Dedifferentiated amniotic fluid mesenchymal stem cell (primary cell): ENCODE measurements around the gene BAG2.
A peak's percentile ranks its signal among the peaks of the same experiment; 100 is the strongest.

ENCODE experiments used
- DNase-seq: peaks from one replicate; pipeline ENCODE4 v3.0.0-alpha.2; 2016; ENCODE audit errors: extremely low spot score

Gene BAG2

DNA sequence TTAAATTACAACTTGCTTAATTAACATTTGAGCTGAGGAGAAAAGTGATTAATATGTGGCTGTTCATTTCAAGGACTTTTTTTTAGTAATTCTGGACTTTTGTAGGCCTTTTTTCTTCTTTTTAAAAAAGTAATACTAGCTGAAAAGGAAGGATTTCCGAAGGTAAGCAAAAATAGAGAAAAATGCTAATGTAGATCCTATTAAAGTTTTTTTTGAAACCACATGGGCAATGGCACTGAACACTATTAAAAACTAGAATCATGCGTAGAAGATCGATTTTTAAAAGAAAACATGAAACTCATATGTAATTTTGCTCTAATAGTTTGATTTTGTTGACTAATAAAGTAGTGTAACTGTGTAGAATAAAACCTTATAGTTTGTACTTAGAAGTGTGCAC is 2.4 kb downstream of the BAG2 start:
- DNase-seq, result no peak

DNA sequence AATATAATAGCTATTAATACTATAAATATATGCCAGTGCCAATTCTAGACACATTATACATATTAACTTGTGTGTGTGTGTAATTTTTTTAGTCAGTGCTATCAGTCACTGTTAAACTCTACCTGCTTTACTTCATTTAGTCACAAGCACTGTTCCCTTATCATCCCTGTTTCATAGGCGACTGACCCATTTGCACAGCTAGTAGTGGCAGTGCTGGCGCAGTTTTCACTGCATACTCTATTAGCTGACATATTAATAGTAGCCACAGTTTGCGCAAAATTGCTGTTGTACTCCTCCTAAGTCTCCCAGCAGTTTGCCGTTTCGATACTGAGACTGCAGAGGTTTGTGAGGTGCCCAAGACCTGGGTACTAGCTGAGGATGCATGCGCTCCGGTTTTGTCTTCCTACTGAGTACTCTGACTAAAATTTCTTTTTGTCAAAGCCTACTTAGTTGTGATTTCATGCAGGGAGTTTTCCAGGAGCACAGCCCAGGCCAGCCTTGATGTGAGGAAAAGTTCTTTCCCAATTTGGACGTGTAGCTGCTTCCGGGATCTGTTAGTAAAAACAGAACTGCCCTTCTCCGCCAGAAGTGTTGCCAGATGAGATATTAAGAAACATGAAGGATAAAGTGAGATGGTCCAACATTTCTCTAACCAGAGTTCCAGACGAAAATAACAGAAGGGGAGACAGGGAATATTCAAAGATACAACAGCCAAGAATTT is 5.6 kb downstream of the BAG2 start:
- no peak for DNase-seq

DNA sequence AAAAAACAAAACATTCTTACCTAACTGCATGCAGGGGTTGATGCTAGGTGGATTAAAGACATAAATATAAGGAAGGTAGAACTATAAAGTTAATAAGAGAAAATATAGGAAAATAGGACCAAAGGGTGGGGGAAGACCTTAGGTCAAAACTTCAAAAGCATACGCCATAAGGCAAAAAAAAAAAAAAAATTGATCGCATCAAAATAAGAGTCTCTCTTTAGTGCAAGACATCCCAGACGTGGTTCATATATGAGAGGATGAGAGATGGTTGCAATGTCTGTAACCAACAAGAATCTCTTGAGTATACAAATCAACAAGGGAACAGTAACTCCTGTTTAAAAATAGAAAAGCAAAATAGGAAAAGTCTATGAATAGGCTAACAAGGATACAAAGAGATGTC is 8.5 kb downstream of the BAG2 start:
- DNase-seq, result no peak

DNA sequence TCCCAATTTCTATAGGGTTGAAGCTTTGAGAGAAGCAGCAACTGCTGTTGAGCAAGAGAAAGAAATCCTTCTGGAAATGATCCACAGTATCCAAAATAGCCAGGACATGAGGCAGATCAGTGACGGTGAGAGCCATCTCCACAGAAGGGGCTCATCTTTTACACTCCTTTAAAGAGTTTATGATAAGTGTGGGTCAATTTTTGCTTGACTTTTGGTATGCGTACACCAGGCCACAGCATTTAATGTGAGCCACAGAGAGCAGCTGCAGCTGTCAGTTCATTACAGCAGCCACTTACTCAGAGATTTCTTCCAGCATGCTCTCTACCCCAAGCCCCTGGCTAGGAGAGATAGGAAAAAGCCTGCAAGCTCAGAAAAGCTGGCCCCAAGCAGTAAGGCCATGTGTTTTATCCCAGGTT is 9.9 kb downstream of the BAG2 start:
- no peak for DNase-seq

DNA sequence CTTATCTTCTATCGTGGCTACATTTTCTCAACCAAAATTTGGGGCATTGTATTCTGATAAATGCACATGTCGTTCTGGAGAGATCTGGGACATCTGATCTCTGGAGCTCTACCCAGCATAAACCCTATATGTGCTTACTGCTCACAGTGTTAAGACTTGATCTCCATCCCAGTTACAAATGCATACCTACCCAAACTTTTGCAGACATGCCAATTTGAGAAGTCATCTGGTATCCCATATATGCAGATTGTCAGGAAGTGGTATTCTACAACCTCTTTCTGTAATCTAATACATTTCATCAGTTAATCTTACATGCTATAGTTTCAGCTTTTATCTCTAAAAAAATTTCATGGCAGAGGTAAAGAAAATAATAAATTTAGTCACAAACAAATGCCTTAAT is 11.2 kb downstream of the BAG2 start:
- no peak for DNase-seq

DNA sequence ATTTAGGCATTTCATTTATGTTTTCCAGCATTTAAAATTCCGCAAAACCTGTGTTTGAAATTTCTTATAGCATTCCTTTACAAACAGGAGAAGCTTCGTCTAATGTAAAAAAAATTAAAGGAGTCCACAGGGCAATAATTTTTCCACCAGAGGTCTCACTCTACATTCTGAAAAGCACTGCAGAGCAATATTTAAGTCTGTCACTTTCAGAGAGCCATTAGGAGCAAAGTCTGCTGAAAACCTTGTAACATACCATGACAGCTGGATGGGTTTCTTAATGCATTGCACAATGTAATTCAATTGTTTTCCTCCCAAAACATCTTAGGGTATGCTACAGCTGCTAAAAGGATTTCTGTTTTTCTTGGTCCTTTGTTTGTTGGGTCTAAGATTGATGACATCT is 18.0 kb downstream of the BAG2 start:
- peak; percentile 73 for DNase-seq

DNA sequence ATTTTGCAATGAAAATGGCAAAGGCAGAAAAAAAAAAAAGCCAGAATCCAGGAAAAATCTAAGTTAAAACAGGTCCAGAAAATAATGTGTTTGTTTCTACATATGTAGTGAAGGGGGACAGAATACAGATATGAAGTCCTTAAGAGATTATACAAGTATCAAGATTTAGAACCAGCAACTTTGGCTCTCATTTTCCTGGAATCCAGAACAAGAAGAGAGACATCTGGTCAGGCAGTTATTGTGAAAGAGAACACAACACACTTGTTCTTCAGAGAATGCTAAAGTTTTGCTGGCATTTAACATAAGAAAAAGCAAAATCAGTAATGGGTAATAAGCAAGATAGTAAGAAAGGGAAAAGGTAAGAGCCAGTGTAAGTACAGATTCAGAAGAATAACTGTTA is 21.1 kb downstream of the BAG2 start:
- DNase-seq, result no peak

DNA sequence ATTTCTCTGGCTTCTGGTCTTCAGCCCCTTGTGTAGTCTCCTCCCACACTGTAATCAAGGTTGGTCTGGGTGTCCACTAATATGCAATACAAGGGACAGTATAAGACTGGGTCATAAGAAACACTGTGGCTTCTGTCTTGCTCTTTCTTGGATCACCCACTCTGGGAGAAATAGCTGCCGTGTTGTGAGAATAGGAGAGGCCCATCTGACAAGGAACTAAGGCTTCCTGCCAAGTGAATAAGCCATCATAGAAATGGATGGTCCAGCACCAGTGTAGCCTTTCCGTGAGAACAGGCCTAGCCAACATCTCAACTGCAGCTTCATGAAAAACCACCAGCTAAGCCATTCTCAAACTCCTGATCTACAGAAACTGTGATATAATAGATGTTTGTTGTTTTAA is 23.3 kb downstream of the BAG2 start:
- DNase-seq, result no peak

DNA sequence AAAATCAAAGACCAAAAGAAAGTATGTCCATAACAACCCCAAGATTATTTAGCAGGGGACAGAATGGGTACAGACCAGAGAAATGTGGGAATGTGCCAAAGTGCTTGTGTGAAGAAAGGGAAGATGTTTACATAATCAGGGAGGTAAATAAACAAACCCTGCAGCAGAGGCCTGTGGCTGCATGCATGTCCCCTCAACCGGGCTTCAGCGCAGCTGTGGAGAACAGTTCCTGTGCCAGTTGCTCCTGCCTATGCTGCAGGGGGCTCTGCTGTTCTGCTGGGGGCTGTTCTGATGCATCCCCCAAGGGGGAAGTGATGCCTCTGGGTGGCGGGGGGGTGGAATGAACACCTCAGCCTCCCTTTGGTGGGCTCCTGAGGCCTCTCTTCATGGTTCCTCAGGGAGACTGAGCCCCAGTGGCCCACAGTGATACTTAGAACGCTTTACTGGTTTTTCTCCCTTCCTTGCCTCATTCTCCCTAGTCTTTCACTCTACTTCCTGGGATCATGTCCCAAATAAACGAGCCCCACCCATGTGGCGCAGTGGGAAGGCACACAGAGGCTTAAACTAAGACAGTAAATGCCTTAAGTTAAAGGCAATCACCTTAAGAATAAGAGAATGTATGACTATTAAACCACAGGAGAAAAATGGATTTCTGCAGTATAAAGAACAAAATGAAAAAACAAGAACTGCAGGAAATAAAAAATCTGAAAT is 27.0 kb downstream of the BAG2 start:
- DNase-seq, result no peak

DNA sequence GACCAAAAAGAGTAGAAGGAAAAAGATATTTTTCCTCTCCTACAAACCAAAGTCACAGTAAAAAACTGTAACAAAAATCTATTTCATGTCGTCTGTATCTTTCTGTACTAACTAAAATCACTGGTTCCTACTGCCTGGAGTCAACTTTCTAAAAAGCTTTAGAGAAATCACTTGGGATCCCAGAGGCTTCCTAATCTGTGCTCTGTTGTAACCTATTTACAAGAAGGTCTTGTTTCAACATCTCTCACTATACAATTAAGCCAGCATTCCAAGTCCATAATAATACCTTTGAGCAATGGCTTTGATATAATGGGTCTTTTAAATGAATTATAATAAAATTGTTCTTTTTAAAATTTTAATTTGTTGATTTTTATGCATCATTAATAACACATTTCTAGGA is 29.6 kb downstream of the BAG2 start:
- DNase-seq, result no peak

DNA sequence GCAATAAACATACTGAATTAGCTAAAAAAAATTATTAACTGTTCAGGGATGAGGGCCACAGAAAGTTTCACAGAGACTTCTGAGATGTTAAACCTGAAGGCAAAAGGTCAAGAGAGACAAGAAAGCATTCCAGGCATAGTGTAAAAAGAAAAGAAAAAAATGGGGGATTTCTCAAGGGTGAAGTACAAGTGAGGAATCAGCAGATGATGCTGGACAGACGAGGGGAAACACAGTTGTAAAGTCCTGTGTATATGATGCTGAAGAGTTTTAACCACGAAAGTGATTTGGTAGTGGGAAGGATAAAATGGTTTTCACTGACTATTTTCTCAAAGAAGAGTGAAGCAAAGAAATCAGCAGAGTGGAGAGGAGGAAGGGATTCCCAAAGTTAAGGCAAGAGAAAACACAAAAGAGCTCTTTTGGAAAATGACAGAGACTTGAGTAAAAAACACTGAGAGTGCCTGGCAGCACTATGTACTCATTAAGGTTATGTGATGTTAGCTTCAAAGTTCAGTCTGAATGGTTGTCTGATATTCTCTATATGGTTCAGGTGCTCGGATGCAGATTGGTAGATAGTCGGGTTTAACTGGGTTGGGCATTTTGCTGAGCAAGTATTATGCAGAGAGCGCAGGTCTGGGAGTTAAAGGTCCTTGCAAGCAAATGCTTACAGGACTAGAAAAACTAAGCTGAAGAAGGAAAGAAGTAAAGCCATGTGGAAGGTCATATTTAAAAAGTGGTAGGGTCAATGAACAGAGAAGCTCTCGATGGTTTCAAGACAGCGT is 33.6 kb downstream of the BAG2 start:
- DNase-seq, result no peak

DNA sequence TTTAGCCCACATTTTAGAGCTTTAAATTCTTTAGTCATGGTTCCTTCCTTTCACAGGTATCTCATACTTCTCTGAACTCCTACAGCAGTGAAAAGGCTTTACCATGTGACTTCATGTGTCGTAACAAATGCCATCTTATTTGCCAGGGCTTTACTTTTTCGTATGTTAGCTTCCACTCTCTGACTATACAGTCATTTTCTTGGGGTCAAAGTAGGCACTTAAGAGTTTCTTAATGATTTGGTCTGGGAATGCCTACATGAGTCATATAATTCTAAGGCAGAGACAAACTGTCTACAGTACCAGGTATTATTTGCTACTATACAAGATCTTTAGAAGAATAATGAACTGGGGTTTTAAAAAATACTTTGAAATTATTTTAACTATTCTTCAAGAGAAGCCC is 35.0 kb downstream of the BAG2 start:
- DNase-seq, result no peak

DNA sequence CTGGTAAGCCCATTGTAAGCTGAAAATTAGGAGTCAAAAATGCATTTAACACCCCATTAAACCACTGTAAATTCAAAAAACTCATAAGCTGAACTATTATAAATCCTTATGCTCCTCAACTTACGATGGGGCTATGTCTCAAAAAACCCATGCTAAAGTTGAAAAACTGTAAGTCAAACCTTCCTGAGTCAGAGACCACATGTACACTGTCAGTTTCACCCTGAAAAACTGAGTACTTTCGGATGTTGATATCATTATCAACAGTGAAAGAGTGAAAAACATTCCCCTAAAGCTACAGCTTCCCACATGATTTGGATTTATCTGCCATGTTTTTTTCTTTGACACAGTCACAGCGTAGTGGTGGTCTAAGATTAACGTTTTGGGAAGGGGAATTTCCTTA is 35.7 kb downstream of the BAG2 start:
- DNase-seq, result no peak

DNA sequence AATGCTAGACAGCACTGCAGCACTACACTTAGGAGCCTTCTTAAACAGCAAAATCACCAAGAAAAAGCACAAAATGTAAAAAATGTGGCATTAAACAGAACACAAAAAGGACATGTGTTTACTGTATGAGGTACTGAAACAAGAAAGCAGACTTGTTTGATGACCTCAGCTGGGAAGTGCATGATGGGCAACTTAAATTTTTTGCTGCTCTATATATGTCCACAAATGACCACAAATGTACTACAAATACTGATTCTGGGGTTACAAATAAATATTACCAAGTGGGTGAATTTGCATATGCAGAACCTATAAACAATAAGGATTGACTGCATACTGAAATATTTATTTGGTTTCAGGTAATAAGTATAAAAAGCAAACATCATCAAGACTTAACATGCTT is 36.9 kb downstream of the BAG2 start:
- no peak for DNase-seq

DNA sequence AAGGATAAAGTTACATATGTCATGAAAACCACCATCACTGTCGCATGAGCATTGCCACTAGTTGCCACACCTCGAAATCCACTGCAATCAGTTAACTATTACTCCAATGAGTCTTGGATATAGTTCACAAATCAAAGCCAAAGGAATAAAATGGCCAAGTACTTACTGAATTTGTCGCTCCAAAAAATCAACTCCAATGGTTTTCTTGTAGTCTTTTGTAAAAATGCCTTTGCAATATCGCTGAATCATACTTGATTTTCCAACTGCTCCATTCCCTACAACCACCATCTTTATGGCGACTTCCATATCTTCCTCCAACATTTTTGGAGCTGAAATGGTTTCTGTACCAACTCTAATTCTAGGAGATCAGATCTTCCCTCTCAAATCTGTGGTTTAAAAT is 37.9 kb downstream of the BAG2 start:
- DNase-seq, result no peak

DNA sequence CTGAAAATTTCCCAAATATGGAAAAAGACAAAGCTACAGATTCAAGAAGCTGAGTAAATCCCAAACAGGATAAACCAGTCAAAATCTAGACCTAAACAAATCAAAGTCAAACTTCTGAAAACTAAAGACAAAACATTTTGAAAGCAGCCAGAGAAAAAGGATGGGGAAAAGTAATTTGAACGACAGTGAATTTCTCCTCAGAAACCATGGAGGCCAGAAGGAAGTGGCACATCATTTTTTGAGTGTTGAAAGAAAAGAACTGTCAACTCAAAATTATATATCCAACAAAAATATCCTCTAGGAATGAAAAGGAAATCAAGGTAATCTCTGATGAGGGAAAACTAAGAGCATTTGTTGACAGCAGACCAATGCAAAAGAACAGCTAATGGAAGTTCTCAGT is 43.1 kb downstream of the BAG2 start:
- no peak for DNase-seq

DNA sequence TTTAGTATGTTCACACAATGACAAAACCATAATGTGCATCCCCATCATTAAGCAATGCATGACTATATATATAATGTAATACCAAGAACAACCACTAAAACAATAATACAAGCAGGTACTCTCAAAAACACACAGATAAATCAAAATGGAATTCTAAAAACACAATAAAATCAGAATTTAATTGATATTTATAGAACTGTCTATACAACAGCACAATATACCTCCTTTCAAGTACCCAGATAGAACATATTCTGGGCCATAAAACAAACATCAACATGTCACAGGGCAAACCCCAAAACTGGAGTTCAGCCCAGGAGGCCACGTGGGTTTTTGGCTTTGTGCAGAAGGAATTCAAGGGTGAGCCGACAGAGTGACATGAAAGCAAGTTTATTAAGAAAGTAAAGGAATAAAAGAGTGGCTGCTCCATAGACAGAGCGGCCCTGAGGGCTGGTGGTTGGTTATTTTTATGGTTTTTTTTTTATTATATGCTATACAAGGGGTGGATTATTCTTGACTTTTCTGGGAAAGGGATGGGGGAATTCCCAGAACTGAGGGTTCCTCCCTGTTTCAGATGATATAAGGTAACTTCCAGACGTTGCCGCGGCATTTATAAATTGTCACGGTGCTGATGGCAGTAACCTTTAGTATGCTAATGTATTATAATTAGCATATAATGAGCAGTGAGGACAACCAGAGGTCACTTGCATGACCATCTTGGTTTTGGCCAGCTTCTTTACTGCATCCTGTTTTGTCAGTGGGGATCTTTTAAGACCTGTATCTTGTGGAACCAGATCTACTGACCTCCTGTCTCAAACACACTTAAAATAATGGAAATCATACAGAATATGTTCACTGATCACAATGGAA is 44.3 kb downstream of the BAG2 start:
- DNase-seq, result no peak

DNA sequence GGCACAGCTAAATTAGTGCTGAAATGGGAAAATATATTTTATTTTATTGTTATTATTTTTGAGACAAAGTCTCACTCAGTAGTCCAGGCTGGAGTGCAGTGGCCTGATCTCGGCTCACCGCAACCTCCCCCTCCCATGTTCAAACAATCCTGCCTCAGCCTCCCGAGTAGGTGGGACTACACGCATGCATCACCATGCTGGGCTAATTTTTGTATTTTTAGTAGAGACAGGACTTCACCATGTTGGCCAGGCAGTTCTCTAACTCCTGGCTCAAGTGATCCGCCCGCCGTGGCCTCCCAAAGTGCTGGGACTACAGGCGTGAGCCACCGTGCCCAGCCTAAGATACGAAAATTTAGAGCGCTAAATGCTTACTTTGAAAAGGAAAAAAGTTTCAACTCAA is 45.1 kb downstream of the BAG2 start:
- DNase-seq, result no peak

DNA sequence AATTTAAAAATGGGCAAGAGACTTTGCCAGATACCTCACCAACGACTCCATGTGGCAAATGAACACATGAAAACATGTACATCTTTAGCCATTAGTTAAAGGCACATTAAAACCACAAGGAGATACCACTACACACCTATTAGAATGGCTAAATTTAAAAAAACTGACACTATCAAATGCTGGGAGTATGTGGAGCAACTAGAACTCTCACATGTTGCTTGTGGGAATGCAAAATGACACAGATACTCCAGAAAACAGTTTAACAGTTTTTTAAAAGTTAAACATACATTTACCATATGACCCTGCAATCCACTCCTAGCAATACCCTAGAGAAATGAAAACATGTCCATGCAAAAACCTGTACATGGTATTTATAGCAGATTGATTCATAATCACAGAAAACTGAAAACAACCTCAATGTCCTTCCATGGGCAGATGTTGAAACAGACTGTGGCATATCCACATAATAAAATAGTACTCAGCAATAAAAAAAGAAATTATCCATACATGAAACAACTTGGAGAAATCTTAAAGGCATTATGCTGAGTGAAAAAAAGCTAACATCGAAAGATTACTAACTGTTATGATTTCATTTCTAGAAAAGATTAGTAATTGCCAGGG is 48.1 kb downstream of the BAG2 start:
- DNase-seq, result no peak

DNA sequence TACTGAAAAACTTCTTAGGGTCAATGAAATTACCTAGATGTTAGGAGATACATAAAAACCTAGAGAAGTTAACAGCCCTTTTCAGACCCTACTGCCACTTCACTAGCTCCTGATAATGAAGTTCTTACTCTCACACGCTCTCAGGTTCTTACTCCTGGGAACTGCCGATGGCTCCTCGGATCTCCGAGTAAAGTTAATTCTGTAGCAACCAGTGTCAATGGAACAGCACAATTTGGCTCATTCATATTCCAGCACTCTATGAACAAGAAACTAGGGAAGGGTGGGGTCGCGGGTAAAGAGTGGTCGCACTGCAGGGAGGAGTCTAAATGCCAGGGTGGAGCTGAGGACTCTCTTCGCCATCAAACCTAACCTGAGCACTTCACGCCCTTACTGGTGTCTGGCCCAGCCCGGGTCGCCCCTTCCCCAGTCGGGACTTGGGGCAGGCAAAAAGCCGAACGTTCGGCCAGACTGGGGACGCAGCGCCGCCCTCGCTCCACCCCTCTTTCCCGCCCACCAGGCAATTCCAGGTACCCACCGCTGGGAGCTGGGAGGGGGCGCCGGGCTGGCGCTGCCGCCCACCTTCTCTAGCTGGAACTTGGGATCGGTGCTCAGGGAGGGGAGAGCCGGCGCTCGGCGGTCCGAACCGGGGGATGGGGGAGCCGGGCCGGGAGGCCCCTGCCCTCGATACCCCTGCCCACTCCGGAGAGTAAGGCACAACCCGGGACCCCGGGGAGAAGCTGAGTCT is 49.2 kb downstream of the BAG2 start:
- no peak for DNase-seq
